Measurements from ENCODE around the gene AK6. TPM values are rescaled to one million over a fixed set of nuclear protein-coding genes. Genes with fewer than 3 reads are reported as not detected.

Gene AK6
- total and polyA plus RNA-seq, 9 of the 15 experiments (the other 6 are each of a cell fraction or from before 2014, with no cell fraction given): 84.6 to 669 (median 143) TPM

GRCh38 chr5:69359699-69360098 is 9.6 kb downstream of the AK6 start (continued):
- TF ChIP-seq ARHGAP35 (IDR thresholded peaks at IDR 0.05; ENCODE audit: partially characterized antibody): no peak
- TF ChIP-seq ZNF239 (CRISPR knock-in tag; IDR thresholded peaks at IDR 0.05): no peak
- no peak for TF ChIP-seq HDAC2 (IDR thresholded peaks at IDR 0.05)
- no peak for TF ChIP-seq FOS (IDR thresholded peaks at IDR 0.05; ENCODE audit: extremely low read depth, insufficient read length)
- no peak for TF ChIP-seq PHTF2 (CRISPR knock-in tag; IDR thresholded peaks at IDR 0.05)
- TF ChIP-seq MCM5 (IDR thresholded peaks at IDR 0.05; ENCODE audit: low read depth): no peak
- TF ChIP-seq CTCF (IDR thresholded peaks at IDR 0.05 in 2 of 3, conservative IDR thresholded peaks at IDR 0.05 in 1 of 3; ENCODE audit: insufficient read depth in 2 of 3, low read depth in 1 of 3, low read length in 3 of 3): no peak
- TF ChIP-seq COPS2 (conservative IDR thresholded peaks at IDR 0.05): no peak

- intact Hi-C loops (cut with micrococcal nuclease): no loop called here
- POLR2A ChIA-PET: no interaction called here
These were observed 18.7 kb downstream of the AK6 start for GRCh38 chr5:69350664-69351063.

More at GRCh38 chr5:69350664-69351063, 18.7 kb downstream of the AK6 start:
- ATAC-seq (no peak), FAIRE-seq (no peak), DNase-seq (ENCODE audit: extremely low read depth in 1 of 4, low spot score in 3 of 4) (no peak)
- TF ChIP-seq ZNF146 (CRISPR knock-in tag; IDR thresholded peaks at IDR 0.05; ENCODE audit: unreplicated experiment) (no peak), KHSRP (IDR thresholded peaks at IDR 0.05) (no peak), GTF2F1 (IDR thresholded peaks at IDR 0.05; ENCODE audit: low read depth, low read length) (no peak), ZNF57 (CRISPR knock-in tag; IDR thresholded peaks at IDR 0.05) (no peak), HMG20B (CRISPR knock-in tag; IDR thresholded peaks at IDR 0.05) (no peak), ZNF655 (CRISPR knock-in tag; IDR thresholded peaks at IDR 0.05) (no peak), PCBP2 (IDR thresholded peaks at IDR 0.05; ENCODE audit: low read depth, low read length, poor library complexity, severe bottlenecking) (no peak), PPARD (CRISPR knock-in tag; IDR thresholded peaks at IDR 0.05) (no peak)
- Histone ChIP-seq H3K4me3 (no peak overlapping the region), H3K4me2 (ENCODE audit: insufficient read depth, low read length) (no peak overlapping the region), H3K27ac (ENCODE audit: extremely low read depth, low read depth, low read length) (no peak overlapping the region), H3K9ac (ENCODE audit: insufficient read depth in 1 of 2, low read depth in 2 of 2, low read length in 2 of 2) (no peak overlapping the region), H4K20me1 (replicated peaks; ENCODE audit: control insufficient read depth, insufficient read depth, low read length) (no peaks in the 10 kb centered on the region), H3K27me3 (ENCODE audit: control insufficient read depth in 2 of 2, insufficient read depth in 2 of 2, low read length in 2 of 2) (no peaks in the 10 kb centered on the region), H3K9me1 (ENCODE audit: control insufficient read depth, insufficient read depth, low read length) (no peaks in the 10 kb centered on the region), H3K9me3 (replicated peaks; ENCODE audit: control insufficient read depth, insufficient read depth, low read depth, low read length) (no peaks in the 10 kb centered on the region), H3K36me3 (ENCODE audit: control insufficient read depth, insufficient read depth, low read length) (peaks cover 52% of the 10 kb centered on the region), H3K79me2 (ENCODE audit: control insufficient read depth, insufficient read depth, low read length) (0 out of 3 replicates have a peak, but pooled peaks cover under 1% of the 10 kb centered on the region), H3K4me1 (replicated peaks in 1 of 2; ENCODE audit: control insufficient read depth in 2 of 2, insufficient read depth in 2 of 2, low read length in 2 of 2) (no peaks in the 10 kb centered on the region), H2AFZ (ENCODE audit: low read depth, low read length) (no peak overlapping the region)
- no TSS peak for BruUV-seq (replicated peaks)
- CTCF ChIA-PET (ENCODE audit: low intra/inter-chr PET ratio): no interaction called here
- in situ Hi-C loops (cut with MboI): no loop called here

All from K562 (cell line).